GM23338 (cell line): ENCODE results near the gene R3HCC1L. TPM values are rescaled to one million over a fixed set of nuclear protein-coding genes. Genes with fewer than 3 reads are reported as not detected.
A peak's percentile ranks its signal among the peaks of the same experiment; 100 is the strongest.

Experiments
- ATAC-seq: fragments of 200-7000 bp; cut with Tn5 transposase; 3 replicates; pipeline ENCODE4 v1.9.1; 2020
- DNase-seq: peaks from one replicate; pipeline ENCODE4 v3.0.0-alpha.2; 2015; ENCODE audit warnings: low spot score
- H2AFZ ChIP-seq: fragments of 200-600 bp; sonication (generic); 2 replicates; pipeline ENCODE4 v1.8.0; 2016; ENCODE audit warnings: antibody characterized with exemption, mild to moderate bottlenecking, moderate library complexity
- H3F3A ChIP-seq: fragments of 200-600 bp; sonication (generic); replicated peaks from 2 replicates; pipeline ENCODE4 v1.8.0; 2017; ENCODE audit warnings: antibody characterized with exemption, mixed run types, low read depth
- H3K27ac ChIP-seq: fragments of 200-600 bp; sonication (generic); 2 replicates; pipeline ENCODE4 v1.6.1; 2016; ENCODE audit warnings: low read depth
- H3K27me3 ChIP-seq: fragments of 200-600 bp; sonication (generic); 2 replicates; pipeline ENCODE4 v1.8.0; 2016; ENCODE audit warnings: mild to moderate bottlenecking, mixed run types, moderate library complexity; ENCODE audit not compliant: insufficient read depth
- H3K36me3 ChIP-seq: fragments of 200-600 bp; sonication (generic); 2 replicates; pipeline ENCODE4 v1.8.0; 2016; ENCODE audit warnings: mild to moderate bottlenecking; ENCODE audit not compliant: insufficient read depth
- H3K4me1 ChIP-seq: fragments of 200-600 bp; sonication (generic); 2 replicates; pipeline ENCODE4 v1.8.0; 2016; ENCODE audit warnings: mild to moderate bottlenecking, moderate library complexity; ENCODE audit not compliant: insufficient read depth
- H3K4me2 ChIP-seq: fragments of 200-600 bp; sonication (generic); 2 replicates; pipeline ENCODE4 v1.7.1; 2017; ENCODE audit warnings: mixed run types
- H3K4me3 ChIP-seq: fragments of 200-600 bp; sonication (generic); 2 replicates; pipeline ENCODE4 v1.6.1; 2016; ENCODE audit warnings: mixed run types
- H3K79me2 ChIP-seq: fragments of 200-600 bp; sonication (generic); replicated peaks from 2 replicates; pipeline ENCODE4 v1.8.0; 2017; ENCODE audit warnings: mild to moderate bottlenecking; ENCODE audit not compliant: insufficient read depth
- H3K9me2 ChIP-seq: fragments of 200-600 bp; sonication (generic); 2 replicates; pipeline ENCODE4 v1.8.0; 2017; ENCODE audit not compliant: insufficient read depth
- H4K20me1 ChIP-seq: fragments of 200-600 bp; sonication (generic); replicated peaks from 2 replicates; pipeline ENCODE4 v1.8.0; 2017; ENCODE audit warnings: mild to moderate bottlenecking; ENCODE audit not compliant: insufficient read depth
- H3K27ac Mint-ChIP-seq: 2 replicates; pipeline ENCODE4 v1.8.0; 2020; ENCODE audit warnings: inconsistent platforms, mild to moderate bottlenecking, moderate library complexity, mixed read lengths
- H3K27me3 Mint-ChIP-seq: 3 replicates; pipeline ENCODE4 v1.8.0; 2022; ENCODE audit warnings: low read depth, mild to moderate bottlenecking, moderate library complexity, mixed read lengths, inconsistent platforms; ENCODE audit not compliant: insufficient read depth, poor library complexity
- H3K36me3 Mint-ChIP-seq: 3 replicates; pipeline ENCODE4 v1.8.0; 2021; ENCODE audit warnings: low read depth, mild to moderate bottlenecking, inconsistent platforms, moderate library complexity, mixed read lengths
- H3K4me1 Mint-ChIP-seq: 3 replicates; pipeline ENCODE4 v1.8.0; 2020; ENCODE audit warnings: mild to moderate bottlenecking, inconsistent platforms, mixed read lengths
- H3K4me3 Mint-ChIP-seq: 3 replicates; pipeline ENCODE4 v1.8.0; 2021; ENCODE audit warnings: moderate library complexity, mild to moderate bottlenecking, inconsistent platforms, mixed read lengths
- H3K9me3 Mint-ChIP-seq: 3 replicates; pipeline ENCODE4 v1.8.0; 2020; ENCODE audit warnings: moderate library complexity, mild to moderate bottlenecking, inconsistent platforms, mixed read lengths
- CREB1 ChIP-seq: fragments of 250-450 bp; sonication (Bioruptor Pico); IDR thresholded peaks from 2 replicates; pipeline ENCODE4 v1.5.0; 2020; ENCODE audit warnings: low read depth, mild to moderate bottlenecking, moderate library complexity
- EZH2 ChIP-seq: fragments of 200-600 bp; sonication (generic); IDR thresholded peaks from one replicate; pipeline ENCODE4 v1.8.0; 2017; ENCODE audit warnings: antibody characterized with exemption, mild to moderate bottlenecking, low read depth; ENCODE audit not compliant: unreplicated experiment
- EZH2phosphoT487 ChIP-seq: fragments of 200-600 bp; sonication (generic); IDR thresholded peaks from one replicate; pipeline ENCODE4 v1.8.1; 2018; ENCODE audit warnings: antibody characterized with exemption; ENCODE audit not compliant: unreplicated experiment
- JUNB ChIP-seq: IDR thresholded peaks from one replicate; pipeline ENCODE4 v1.6.1; 2016; ENCODE audit warnings: antibody characterized with exemption; ENCODE audit not compliant: unreplicated experiment
- NANOG ChIP-seq: IDR thresholded peaks from 2 replicates; pipeline ENCODE4 v1.6.1; 2016; ENCODE audit warnings: antibody characterized with exemption, borderline replicate concordance
- POLR2AphosphoS5 ChIP-seq: IDR thresholded peaks from 2 replicates; pipeline ENCODE4 v1.6.1; 2016; ENCODE audit warnings: antibody characterized with exemption, low read depth
- STAT1 ChIP-seq: IDR thresholded peaks from one replicate; pipeline ENCODE4 v1.6.1; 2016; ENCODE audit warnings: antibody characterized with exemption; ENCODE audit not compliant: unreplicated experiment
- ZNF114 ChIP-seq: fragments of 250-450 bp; sonication (Bioruptor Pico); IDR thresholded peaks from 2 replicates; pipeline ENCODE4 v1.5.0; 2020; ENCODE audit warnings: mild to moderate bottlenecking, moderate library complexity
- ZNF331 ChIP-seq: fragments of 250-450 bp; sonication (Bioruptor Pico); IDR thresholded peaks from 2 replicates; pipeline ENCODE4 v1.5.0; 2020; ENCODE audit warnings: low read depth, mild to moderate bottlenecking, moderate library complexity
- polyA plus RNA-seq: library from polyadenylated mRNA; unstranded; fragments of >200 nt; fragmentation: Nextera tagmentation; extraction: Ambion mirVana; gene quantifications from 2 replicates; pipeline ENCODE4 v1.2.1, GENCODE V29; 2016
- total RNA-seq: library from RNA; depleted of rRNA; stranded (reverse); fragments of >200 nt; shearing (Covaris generic); gene quantifications from 2 replicates; pipeline ENCODE4 v1.2.3, GENCODE V29; 2014
- TF ChIP-seq, protein P1 (sequence below), 2 experiments: fragments of 200-600 bp in 1 of 2; sonication (generic) in 1 of 2; conservative IDR thresholded peaks; 2 replicates each; pipeline versions ENCODE4 v1.5.1 to v1.6.1; 2016 to 2017; ENCODE audit warnings: antibody characterized with exemption in 2 of 2, low read depth in 2 of 2, mild to moderate bottlenecking in 2 of 2, moderate library complexity in 1 of 2
- TF ChIP-seq, protein P2 (sequence below): fragments of 250-450 bp; sonication (Bioruptor Pico); IDR thresholded peaks from 2 replicates; pipeline ENCODE4 v1.5.0; 2020; ENCODE audit warnings: mild to moderate bottlenecking, moderate library complexity
- TF ChIP-seq, protein P3 (sequence below): IDR thresholded peaks from 2 replicates; pipeline ENCODE4 v1.6.1; 2016; ENCODE audit warnings: antibody characterized with exemption
- TF ChIP-seq, protein P4 (sequence below): IDR thresholded peaks from one replicate; pipeline ENCODE4 v1.6.1; 2018; ENCODE audit warnings: antibody characterized with exemption; ENCODE audit not compliant: unreplicated experiment

Gene R3HCC1L
- total and polyA plus RNA-seq, 2 experiments from 2014 or later, result 9.3 to 15.8 TPM

DNA sequence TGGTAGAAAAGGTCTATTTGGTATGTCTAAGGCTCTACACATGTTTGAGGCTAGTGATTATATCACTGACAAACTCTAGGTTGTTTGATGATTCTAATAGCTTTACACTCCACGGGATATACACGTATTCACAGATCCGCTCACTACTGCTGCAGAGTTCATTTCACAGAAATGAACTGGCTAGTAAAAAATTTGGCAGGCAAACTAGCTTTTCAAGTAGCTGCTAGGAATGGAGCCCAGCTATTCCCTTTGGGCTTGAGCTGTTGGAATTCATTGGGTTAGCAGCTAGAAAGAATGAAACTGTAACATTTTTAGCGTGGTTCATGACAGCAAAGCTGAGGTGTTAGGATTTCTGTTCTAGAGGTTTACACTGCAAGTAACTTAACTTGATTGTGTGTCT lies 37.6 kb downstream of the R3HCC1L start:
- no peak for TF ChIP-seq ZNF331
- TF ChIP-seq, protein P1, sequence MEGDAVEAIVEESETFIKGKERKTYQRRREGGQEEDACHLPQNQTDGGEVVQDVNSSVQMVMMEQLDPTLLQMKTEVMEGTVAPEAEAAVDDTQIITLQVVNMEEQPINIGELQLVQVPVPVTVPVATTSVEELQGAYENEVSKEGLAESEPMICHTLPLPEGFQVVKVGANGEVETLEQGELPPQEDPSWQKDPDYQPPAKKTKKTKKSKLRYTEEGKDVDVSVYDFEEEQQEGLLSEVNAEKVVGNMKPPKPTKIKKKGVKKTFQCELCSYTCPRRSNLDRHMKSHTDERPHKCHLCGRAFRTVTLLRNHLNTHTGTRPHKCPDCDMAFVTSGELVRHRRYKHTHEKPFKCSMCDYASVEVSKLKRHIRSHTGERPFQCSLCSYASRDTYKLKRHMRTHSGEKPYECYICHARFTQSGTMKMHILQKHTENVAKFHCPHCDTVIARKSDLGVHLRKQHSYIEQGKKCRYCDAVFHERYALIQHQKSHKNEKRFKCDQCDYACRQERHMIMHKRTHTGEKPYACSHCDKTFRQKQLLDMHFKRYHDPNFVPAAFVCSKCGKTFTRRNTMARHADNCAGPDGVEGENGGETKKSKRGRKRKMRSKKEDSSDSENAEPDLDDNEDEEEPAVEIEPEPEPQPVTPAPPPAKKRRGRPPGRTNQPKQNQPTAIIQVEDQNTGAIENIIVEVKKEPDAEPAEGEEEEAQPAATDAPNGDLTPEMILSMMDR (conservative IDR thresholded peaks at IDR 0.05; ENCODE audit: low read depth in 2 of 2), result no peak
- TF ChIP-seq EZH2phosphoT487, result no peak
- TF ChIP-seq, protein P2, sequence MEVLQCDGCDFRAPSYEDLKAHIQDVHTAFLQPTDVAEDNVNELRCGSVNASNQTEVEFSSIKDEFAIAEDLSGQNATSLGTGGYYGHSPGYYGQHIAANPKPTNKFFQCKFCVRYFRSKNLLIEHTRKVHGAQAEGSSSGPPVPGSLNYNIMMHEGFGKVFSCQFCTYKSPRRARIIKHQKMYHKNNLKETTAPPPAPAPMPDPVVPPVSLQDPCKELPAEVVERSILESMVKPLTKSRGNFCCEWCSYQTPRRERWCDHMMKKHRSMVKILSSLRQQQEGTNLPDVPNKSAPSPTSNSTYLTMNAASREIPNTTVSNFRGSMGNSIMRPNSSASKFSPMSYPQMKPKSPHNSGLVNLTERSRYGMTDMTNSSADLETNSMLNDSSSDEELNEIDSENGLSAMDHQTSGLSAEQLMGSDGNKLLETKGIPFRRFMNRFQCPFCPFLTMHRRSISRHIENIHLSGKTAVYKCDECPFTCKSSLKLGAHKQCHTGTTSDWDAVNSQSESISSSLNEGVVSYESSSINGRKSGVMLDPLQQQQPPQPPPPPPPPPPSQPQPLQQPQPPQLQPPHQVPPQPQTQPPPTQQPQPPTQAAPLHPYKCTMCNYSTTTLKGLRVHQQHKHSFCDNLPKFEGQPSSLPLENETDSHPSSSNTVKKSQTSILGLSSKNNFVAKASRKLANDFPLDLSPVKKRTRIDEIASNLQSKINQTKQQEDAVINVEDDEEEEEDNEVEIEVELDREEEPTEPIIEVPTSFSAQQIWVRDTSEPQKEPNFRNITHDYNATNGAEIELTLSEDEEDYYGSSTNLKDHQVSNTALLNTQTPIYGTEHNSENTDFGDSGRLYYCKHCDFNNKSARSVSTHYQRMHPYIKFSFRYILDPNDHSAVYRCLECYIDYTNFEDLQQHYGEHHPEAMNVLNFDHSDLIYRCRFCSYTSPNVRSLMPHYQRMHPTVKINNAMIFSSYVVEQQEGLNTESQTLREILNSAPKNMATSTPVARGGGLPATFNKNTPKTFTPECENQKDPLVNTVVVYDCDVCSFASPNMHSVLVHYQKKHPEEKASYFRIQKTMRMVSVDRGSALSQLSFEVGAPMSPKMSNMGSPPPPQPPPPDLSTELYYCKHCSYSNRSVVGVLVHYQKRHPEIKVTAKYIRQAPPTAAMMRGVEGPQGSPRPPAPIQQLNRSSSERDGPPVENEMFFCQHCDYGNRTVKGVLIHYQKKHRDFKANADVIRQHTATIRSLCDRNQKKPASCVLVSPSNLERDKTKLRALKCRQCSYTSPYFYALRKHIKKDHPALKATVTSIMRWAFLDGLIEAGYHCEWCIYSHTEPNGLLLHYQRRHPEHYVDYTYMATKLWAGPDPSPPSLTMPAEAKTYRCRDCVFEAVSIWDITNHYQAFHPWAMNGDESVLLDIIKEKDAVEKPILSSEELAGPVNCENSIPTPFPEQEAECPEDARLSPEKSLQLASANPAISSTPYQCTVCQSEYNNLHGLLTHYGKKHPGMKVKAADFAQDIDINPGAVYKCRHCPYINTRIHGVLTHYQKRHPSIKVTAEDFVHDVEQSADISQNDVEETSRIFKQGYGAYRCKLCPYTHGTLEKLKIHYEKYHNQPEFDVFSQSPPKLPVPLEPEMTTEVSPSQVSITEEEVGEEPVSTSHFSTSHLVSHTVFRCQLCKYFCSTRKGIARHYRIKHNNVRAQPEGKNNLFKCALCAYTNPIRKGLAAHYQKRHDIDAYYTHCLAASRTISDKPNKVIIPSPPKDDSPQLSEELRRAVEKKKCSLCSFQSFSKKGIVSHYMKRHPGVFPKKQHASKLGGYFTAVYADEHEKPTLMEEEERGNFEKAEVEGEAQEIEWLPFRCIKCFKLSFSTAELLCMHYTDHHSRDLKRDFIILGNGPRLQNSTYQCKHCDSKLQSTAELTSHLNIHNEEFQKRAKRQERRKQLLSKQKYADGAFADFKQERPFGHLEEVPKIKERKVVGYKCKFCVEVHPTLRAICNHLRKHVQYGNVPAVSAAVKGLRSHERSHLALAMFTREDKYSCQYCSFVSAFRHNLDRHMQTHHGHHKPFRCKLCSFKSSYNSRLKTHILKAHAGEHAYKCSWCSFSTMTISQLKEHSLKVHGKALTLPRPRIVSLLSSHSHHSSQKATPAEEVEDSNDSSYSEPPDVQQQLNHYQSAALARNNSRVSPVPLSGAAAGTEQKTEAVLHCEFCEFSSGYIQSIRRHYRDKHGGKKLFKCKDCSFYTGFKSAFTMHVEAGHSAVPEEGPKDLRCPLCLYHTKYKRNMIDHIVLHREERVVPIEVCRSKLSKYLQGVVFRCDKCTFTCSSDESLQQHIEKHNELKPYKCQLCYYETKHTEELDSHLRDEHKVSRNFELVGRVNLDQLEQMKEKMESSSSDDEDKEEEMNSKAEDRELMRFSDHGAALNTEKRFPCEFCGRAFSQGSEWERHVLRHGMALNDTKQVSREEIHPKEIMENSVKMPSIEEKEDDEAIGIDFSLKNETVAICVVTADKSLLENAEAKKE (CRISPR knock-in tag), result no peak
- TF ChIP-seq EZH2, result no peak
- TF ChIP-seq NANOG, result no peak
- TF ChIP-seq, protein P3, sequence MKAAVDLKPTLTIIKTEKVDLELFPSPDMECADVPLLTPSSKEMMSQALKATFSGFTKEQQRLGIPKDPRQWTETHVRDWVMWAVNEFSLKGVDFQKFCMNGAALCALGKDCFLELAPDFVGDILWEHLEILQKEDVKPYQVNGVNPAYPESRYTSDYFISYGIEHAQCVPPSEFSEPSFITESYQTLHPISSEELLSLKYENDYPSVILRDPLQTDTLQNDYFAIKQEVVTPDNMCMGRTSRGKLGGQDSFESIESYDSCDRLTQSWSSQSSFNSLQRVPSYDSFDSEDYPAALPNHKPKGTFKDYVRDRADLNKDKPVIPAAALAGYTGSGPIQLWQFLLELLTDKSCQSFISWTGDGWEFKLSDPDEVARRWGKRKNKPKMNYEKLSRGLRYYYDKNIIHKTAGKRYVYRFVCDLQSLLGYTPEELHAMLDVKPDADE, result no peak
- no peak for TF ChIP-seq POLR2AphosphoS5
- TF ChIP-seq STAT1, result no peak
- no peak for TF ChIP-seq JUNB
- TF ChIP-seq, protein P4, sequence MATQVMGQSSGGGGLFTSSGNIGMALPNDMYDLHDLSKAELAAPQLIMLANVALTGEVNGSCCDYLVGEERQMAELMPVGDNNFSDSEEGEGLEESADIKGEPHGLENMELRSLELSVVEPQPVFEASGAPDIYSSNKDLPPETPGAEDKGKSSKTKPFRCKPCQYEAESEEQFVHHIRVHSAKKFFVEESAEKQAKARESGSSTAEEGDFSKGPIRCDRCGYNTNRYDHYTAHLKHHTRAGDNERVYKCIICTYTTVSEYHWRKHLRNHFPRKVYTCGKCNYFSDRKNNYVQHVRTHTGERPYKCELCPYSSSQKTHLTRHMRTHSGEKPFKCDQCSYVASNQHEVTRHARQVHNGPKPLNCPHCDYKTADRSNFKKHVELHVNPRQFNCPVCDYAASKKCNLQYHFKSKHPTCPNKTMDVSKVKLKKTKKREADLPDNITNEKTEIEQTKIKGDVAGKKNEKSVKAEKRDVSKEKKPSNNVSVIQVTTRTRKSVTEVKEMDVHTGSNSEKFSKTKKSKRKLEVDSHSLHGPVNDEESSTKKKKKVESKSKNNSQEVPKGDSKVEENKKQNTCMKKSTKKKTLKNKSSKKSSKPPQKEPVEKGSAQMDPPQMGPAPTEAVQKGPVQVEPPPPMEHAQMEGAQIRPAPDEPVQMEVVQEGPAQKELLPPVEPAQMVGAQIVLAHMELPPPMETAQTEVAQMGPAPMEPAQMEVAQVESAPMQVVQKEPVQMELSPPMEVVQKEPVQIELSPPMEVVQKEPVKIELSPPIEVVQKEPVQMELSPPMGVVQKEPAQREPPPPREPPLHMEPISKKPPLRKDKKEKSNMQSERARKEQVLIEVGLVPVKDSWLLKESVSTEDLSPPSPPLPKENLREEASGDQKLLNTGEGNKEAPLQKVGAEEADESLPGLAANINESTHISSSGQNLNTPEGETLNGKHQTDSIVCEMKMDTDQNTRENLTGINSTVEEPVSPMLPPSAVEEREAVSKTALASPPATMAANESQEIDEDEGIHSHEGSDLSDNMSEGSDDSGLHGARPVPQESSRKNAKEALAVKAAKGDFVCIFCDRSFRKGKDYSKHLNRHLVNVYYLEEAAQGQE, result no peak
- no peak for TF ChIP-seq ZNF114 (CRISPR knock-in tag)
- TF ChIP-seq CREB1 (CRISPR knock-in tag), result no peak
- DNase-seq (no peak), ATAC-seq (no peak)
- Histone ChIP-seq H3F3A (no peaks in the 10 kb centered on the region), H3K36me3 (no peaks in the 10 kb centered on the region), H3K27me3 (no peaks in the 10 kb centered on the region), H3K79me2 (peaks cover 31% of the 10 kb centered on the region), H3K4me1 (peaks cover 53% of the 10 kb centered on the region), H3K9me2 (no peaks in the 10 kb centered on the region), H4K20me1 (no peaks in the 10 kb centered on the region), H2AFZ (no peak overlapping the region), H3K4me3 (no peak overlapping the region), H3K27ac (peak overlapping the region; percentile 21; the same call in 1 of the 2 replicates), H3K4me2 (no peak overlapping the region)
- Mint-ChIP-seq H3K36me3 (peaks cover 5% of the 10 kb centered on the region; the same call in 2 of the 3 replicates), H3K27ac (no peak overlapping the region), H3K27me3 (peaks cover 2% of the 10 kb centered on the region), H3K9me3 (no peaks in the 10 kb centered on the region), H3K4me3 (no peak overlapping the region), H3K4me1 (peaks cover 62% of the 10 kb centered on the region)
